GM15510 (cell line): Measurements from ENCODE around the gene LARP4B.

ENCODE experiments used
- POLR2A ChIP-seq: IDR thresholded peaks from 3 replicates; pipeline ENCODE4 v1.6.1; 2011; ENCODE audit warnings: borderline replicate concordance; ENCODE audit not compliant: insufficient read length; ENCODE audit errors: extremely low read depth

Gene LARP4B

DNA sequence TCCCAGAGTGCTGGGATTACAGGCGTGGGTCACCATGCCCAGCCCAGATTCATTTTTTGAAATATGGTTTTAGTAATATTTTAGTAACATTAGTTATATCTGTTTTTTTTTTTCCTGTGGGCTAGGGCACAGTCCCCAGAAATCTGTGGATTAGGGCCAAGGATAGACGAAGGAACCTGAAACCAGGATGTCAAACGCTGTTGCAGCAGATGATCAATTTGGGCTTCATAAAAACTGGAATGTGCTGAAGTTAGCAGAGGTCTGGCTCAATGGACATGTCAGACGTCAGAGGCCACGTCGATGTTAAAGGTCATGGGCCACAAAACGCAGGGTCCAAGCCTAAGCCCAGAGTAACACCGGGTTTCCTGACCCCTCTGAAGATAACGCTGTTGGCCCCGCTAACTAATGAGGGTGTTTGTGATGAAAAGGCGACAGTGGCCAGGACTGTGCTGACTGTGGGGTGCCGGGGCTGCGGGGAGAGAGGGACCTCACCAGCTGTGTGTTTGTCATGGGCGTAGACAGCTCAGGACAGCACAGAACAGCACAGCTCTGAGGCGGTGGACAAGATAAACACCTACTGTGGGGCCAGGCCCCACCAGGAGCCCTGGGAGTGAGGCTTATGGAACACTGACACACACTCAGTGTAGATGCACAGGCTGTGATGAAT lies 32.9 kb upstream of the LARP4B start:
- TF ChIP-seq POLR2A, result no peak

DNA sequence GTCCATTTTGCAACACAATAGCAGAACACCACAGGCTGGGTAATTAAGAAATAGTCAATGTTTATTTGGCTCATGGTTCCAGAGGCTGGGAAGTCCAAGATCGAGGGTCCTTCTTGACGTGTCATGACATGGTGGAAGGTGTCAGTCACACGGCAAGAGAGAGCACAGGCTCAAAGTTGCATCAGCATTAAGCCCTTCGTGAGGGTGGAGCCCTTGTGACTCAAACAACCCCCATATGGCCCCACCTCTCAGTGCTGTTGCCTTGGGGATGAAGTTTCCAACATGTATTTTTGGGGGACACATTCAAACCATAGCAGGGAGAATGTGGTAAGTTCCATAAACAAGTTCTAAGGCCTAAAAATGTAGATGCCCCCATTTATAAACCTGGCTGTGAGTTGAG lies 32.1 kb upstream of the LARP4B start:
- TF ChIP-seq POLR2A, result no peak

DNA sequence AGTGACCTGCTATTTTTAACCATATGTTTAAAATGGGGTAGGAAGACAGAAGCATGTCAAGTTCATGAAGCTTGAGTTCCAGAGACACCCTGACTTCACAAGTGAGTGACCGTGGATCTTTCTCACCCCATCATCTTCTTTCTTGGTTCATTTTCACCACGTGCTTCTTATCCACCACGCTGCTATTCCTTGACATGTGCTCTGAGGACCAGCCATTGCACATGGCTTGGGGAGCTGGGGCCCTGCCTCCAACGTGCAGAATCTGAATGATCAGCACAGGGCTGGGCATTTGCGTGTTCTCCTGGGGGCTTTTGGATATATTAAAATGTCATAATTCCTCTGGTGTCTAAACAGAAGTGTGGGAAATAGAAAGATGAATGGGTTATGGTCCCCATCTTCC lies 31.7 kb upstream of the LARP4B start:
- TF ChIP-seq POLR2A, result no peak

DNA sequence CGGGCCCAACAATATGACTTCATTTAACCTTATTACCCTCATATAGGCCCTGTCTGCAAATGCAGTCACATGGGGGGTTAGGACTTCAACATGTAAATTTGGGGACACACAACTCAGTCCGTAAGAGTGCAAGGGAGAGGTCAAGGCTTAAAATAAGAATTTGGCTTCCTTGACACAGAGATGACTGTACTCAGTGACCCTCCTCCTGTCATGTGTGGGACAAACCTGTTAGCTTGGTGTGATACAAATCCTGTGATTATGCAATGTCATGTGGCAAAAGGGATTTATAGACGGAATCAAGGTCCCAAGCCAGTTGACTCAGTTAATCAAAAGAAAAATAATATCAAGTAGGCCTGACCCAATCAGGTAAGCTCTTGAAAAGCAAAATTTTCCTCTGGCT lies 30.8 kb upstream of the LARP4B start:
- TF ChIP-seq POLR2A, result no peak

DNA sequence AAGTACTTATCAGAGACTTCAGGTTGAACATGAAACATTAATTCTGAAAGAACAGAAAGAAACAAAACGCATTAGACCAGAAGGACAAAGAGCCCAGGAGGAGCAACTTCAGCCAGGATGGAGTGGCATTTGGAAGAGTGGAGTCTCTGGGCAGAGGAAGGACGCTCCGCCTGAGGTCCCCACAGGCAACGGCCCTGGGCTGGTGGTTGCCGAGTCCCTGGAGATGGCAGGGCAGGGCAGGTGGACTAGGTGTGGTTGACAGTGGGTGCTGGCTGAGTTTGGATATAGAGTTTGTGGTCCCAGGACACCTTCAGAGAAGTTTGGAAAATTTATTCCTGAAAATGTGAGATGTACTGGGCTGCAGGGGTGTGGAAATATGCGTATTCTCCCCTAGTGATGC lies 27.4 kb upstream of the LARP4B start:
- no peak for TF ChIP-seq POLR2A

DNA sequence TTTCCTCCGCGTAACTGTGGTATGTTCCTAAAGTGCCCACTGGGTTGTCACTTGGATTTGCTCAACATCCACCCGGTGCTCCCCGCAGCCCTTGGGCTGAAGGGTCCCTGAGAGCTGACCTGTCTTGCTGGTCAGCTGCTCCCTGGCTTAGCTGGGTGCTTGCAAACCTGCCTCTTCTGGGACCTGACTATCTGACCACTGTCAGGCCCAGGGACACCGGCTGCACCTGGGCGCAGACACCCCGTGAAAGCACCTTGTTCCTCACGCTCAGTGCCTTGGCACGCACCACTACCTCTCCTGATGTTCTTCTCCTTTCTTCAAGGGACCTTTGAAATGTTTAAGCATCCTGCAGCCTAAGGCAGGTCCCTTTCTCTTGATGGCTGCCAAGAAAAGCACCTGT lies 26.6 kb upstream of the LARP4B start:
- no peak for TF ChIP-seq POLR2A

DNA sequence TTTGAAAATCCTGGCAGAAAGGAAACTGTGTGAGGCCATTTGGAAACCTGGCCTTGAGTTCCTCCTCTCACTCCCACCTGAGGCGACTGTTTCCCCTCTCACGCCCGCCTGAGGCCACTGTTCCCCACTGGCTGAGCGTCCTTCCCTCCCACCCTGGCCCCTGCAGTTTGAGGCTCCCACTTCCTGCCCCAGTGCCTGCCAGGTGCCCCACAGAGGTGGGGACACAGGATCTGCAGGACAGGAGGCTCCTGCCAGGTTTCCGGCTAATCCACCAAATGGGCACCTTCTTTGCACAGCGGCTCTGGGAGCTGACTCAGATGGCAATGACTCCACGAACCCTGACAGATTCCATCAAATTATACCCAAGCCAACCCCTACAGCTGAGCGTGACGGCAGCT lies 24.3 kb upstream of the LARP4B start:
- no peak for TF ChIP-seq POLR2A

DNA sequence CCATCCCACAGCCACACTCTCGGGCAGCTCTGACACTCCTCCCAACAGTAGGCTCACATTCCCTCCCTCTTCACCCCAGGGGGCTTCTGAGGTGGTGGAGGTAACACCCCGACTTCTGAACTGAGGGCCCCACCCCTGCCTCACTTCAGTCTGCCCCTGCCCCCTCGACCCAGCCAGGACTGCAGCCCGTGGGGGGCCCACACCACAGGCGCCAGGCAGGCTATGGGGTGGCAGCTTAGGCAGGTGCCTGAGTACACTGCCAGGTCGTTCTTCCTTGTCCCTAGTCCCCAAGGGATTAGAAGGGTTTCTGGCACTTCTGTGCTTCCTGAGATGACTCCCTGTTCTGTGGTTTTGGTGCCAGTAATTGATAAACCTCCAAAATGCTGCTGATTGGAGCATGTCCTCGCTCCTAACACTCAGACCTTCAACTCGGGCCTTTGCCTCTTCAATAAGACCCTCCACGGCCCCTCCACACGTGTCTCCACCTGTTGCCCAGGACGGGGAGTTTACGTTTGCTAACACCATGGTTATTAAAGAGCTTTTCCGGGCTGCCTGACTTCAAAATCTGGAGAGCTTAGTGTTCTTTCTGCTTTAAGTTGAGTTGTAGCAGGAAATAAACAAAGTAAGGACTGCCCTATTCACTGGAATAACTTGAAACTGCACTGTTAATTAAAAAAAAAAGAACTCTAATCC lies 23.8 kb upstream of the LARP4B start:
- TF ChIP-seq POLR2A, result no peak

DNA sequence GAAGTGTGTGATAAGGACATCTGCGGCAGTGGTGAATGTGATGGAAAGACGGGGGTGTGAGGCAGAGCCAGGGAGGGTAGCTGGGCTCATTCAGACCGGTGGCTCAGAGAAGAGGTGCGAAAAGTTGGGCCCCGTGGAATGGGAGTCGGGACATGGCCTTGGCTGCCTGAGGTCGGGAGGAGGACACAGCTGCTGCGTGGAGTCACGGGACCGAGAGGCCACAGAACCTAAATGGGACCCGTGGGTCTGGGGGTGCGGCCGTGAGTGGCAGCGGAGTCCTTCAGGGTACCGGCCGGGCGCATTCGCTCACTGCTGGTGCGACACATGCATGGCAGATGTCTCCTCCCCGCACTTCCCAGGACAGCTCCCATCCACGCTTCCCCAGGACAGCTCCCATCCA lies 22.9 kb upstream of the LARP4B start:
- no peak for TF ChIP-seq POLR2A

DNA sequence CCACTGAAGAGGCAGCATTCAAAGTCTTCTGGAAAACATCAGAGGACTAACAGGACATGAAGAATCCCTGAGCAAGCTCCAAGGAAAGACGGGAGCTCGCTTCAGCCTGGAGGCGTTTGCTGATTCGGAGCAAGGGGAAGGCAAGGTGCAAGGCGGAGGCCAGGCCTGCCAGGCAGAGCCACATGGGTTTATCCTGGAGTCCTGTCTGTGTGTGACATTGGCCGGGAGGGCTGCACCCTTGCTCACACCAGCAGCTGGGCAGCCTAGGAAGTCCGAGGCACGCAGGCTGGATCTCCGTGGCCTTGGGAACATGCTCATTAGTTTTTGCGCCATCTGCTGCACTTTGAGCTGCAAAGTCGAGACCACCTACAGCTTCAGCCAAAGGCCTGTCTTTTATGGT lies 22.3 kb upstream of the LARP4B start:
- no peak for TF ChIP-seq POLR2A

DNA sequence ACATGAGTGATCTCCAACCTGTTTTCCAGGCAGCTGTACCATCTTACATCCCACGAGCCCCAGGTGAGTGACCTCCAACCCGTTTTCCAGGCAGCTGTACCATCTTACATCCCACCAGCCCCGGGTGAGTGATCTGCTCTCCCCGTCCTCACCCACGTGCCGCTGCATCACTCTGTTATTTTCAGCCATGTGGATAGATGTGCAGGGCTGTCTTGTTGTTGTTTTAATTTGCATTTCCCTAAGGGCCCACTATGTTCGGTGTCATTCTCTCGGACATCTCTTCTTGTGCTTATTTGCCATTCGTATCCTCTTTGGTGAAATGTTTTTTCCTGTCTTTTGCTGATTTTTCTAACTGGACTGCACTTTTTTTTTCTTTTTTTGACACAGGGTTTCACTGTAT lies 17.9 kb upstream of the LARP4B start:
- no peak for TF ChIP-seq POLR2A

DNA sequence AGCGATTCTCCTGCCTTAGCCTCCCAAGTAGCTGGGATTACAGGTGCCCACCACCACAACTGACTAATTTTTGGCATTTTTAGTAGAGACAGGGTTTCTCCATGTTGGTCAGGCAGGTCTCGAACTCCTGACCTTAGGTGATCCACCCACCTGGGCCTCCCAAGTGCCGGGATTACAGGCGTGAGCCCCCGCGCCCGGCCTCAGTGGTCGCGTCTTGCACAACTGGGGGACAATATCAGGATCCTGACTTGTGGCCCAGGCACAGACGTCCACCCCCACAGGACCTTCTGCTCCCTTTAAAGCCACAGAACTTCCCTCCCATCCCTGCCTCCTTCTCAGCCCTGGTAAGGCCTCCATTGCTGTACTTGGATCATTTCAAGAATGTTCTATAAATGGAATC lies 16.8 kb upstream of the LARP4B start:
- TF ChIP-seq POLR2A, result no peak

DNA sequence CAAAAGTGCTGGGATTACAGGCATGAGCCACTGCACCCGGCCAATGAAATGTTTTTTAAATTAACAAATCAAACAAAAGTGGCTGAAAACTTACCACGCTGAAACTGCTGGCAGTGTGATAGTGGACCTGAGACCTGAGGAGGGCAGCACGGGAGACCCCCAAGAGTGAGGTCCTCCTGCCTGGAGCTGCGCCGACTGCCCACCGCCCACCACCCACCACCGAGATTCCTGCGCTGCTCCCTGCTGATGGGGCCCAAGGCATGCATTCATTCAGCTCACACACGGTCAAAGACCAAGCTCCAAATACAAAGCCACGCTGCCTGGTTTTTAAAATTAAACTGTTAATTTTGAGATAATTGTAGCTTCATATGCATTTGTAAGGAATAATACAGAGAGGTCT lies 16.4 kb upstream of the LARP4B start:
- TF ChIP-seq POLR2A, result no peak

DNA sequence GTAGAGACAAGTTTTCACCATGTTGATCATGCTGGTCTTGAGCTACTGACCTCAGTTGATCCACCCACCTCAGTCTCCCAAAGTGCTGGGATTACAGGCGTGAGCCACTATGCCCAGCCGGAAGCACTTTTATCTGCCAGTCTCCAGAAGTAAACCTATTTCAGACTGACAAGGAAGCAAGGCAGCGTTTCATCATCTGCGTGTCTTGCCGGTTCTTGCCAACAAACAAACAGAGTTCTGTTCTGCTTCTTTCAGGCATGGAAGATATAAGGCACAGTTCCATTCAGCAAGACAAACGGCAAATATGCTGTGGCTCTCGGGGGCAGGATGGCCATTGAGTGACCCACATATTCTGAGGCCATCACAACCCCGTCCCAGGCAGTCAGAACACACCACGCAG lies 15.5 kb upstream of the LARP4B start:
- no peak for TF ChIP-seq POLR2A

DNA sequence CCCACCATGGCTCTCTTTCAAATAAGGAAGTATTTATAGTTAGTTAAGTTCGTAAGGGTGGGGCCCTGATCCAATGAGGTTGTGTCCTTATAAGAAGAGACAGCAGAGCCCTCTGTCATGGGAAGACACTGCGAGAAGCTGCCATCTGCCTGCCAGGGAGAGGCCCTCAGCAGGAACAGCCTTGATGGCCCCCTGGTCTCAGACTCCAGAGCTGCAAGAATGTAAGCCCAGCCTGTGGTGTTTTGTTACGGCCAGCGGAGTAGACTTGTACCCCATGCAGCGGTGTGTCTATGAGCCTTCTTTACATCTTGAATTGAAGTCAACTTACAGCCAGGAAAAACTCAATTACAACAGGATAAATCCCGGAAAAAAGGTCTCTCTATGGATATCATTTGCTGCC lies 14.3 kb upstream of the LARP4B start:
- TF ChIP-seq POLR2A, result no peak

DNA sequence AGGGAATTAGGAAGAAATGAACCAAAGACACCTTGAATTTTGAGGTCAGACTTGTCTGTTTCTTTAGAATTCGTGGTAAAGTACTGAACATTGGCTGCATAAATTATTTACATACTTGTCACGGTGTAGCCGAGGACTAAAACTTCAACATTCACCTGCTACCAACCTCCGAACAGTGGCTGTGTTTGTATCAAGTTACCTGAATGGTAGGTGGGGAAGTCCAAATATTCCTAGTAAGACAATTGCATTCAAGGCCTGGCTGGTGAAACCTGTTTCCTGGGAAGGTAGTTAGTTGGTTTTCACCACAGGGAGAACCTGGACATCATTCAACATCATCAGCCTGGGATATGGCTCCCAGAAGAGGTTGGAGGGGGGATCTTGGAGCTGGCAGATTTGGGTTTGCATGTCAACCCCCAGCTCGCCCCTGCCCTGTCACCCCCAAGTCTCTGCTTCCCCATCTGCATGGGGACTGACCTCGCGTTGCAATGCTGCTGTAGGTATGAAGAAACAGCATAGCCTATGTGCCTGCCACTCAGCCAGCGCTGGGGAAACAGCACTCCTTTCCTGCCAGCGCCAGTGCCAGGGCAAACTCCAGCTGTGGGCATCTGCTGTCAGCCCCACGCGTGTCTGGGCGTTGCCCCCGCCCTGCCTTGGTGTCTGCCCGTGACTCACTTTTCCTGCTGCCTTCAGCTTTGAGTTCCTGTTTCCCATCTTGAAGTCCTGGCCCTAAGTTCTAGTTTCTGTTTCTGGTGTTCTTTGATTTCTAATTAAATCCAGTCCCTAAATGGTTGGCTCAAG lies 12.7 kb upstream of the LARP4B start:
- no peak for TF ChIP-seq POLR2A
